Body of pancreas (tissue), 4 donors: Measurements from ENCODE around the gene ERC2.

Experiments used
- POLR2A ChIP-seq, 3 donors: fragments of 450-650 bp; IDR thresholded peaks; one replicate each; pipeline ENCODE4 v1.6.1; 2016; ENCODE audit warnings: antibody characterized with exemption in 3 of 3, mild to moderate bottlenecking in 2 of 3
- TF ChIP-seq, protein P1 (sequence below), 7 experiments: fragments of 450-650 bp in 4 of 7; fragments of 200-600 bp in 3 of 7; sonication (generic) in 3 of 7; IDR thresholded peaks; one replicate each; pipeline ENCODE4 v1.5.1; 2016 to 2019; ENCODE audit warnings: antibody characterized with exemption in 7 of 7

DNA sequence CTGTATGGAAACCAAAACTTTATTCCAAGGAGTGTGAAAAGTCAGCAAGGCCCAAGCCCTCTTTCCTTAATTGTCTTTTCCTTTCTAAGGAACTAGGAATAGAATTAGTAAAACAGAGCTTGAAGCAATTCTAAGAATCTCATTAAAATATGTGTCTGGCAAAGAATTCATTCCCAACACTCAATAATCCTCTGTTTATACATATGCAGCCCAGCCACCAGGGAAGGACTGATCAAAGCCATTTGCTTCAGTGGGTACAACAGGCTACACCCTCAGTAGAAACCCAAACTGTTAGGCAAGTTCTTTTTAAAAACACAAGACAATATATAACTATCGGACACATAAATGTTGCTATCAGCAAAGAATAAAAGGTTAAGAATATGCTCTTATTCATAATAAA lies 266.9 kb downstream of the ERC2 start:
- TF ChIP-seq, protein P1, sequence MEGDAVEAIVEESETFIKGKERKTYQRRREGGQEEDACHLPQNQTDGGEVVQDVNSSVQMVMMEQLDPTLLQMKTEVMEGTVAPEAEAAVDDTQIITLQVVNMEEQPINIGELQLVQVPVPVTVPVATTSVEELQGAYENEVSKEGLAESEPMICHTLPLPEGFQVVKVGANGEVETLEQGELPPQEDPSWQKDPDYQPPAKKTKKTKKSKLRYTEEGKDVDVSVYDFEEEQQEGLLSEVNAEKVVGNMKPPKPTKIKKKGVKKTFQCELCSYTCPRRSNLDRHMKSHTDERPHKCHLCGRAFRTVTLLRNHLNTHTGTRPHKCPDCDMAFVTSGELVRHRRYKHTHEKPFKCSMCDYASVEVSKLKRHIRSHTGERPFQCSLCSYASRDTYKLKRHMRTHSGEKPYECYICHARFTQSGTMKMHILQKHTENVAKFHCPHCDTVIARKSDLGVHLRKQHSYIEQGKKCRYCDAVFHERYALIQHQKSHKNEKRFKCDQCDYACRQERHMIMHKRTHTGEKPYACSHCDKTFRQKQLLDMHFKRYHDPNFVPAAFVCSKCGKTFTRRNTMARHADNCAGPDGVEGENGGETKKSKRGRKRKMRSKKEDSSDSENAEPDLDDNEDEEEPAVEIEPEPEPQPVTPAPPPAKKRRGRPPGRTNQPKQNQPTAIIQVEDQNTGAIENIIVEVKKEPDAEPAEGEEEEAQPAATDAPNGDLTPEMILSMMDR (IDR thresholded peaks at IDR 0.05): no peak
- no peak for TF ChIP-seq POLR2A (IDR thresholded peaks at IDR 0.05)
